Smooth muscle cell (in vitro differentiated cells): Measurements from ENCODE around the gene SLC9A3. TPM values are rescaled to one million over a fixed set of nuclear protein-coding genes. Genes with fewer than 3 reads are reported as not detected.
A peak's percentile ranks its signal among the peaks of the same experiment; 100 is the strongest.

ENCODE experiments used
- DNase-seq: peaks from one replicate; lab custom pipeline; 2025; ENCODE audit not compliant: unreplicated experiment; lab: John Stamatoyannopoulos, UW
- H2AFZ ChIP-seq: fragments of 200-600 bp; sonication (generic); 2 replicates; pipeline ENCODE4 v1.6.0; 2016; ENCODE audit warnings: antibody characterized with exemption, low read depth, mild to moderate bottlenecking
- H3F3A ChIP-seq: fragments of 200-600 bp; sonication (generic); 2 replicates; pipeline ENCODE4 v1.6.0; 2017; ENCODE audit warnings: antibody characterized with exemption, low read depth
- H3K27ac ChIP-seq: fragments of 200-600 bp; sonication (generic); 2 replicates; pipeline ENCODE4 v1.5.1; 2016; ENCODE audit warnings: low read depth, mild to moderate bottlenecking
- H3K27me3 ChIP-seq: fragments of 200-600 bp; sonication (generic); 2 replicates; pipeline ENCODE4 v1.6.1; 2016; ENCODE audit warnings: low read depth, mild to moderate bottlenecking
- H3K36me3 ChIP-seq: fragments of 200-600 bp; sonication (generic); 2 replicates; pipeline ENCODE4 v1.5.1; 2016; ENCODE audit warnings: low read depth
- H3K4me1 ChIP-seq: fragments of 200-600 bp; sonication (generic); 2 replicates; pipeline ENCODE4 v1.5.1; 2016; ENCODE audit warnings: low read depth
- H3K4me2 ChIP-seq: fragments of 200-600 bp; sonication (generic); 2 replicates; pipeline ENCODE4 v1.6.0; 2016; ENCODE audit warnings: mild to moderate bottlenecking
- H3K4me3 ChIP-seq: fragments of 200-600 bp; sonication (generic); 2 replicates; pipeline ENCODE4 v1.5.1; 2016; ENCODE audit warnings: mild to moderate bottlenecking
- H3K79me2 ChIP-seq: fragments of 200-600 bp; sonication (generic); 2 replicates; pipeline ENCODE4 v1.6.0; 2016; ENCODE audit warnings: low read depth, mild to moderate bottlenecking
- H3K9ac ChIP-seq: fragments of 200-600 bp; sonication (generic); 2 replicates; pipeline ENCODE4 v1.6.0; 2016; ENCODE audit warnings: low read depth
- H3K9me3 ChIP-seq: fragments of 200-600 bp; sonication (generic); replicated peaks from 2 replicates; pipeline ENCODE4 v1.5.1; 2016; ENCODE audit warnings: low read depth
- H4K20me1 ChIP-seq: fragments of 200-600 bp; sonication (generic); 2 replicates; pipeline ENCODE4 v1.6.0; 2016; ENCODE audit warnings: low read depth
- CTCF ChIP-seq: fragments of 200-600 bp; sonication (generic); IDR thresholded peaks from 2 replicates; pipeline ENCODE4 v1.5.1; 2017; ENCODE audit warnings: borderline replicate concordance, mild to moderate bottlenecking, antibody characterized with exemption; ENCODE audit not compliant: insufficient read depth, poor library complexity, severe bottlenecking
- WGBS: methylation state at CpG from one replicate; pipeline ENCODE4 v1.1.7; 2016; ENCODE audit warnings: low lambda C conversion rate; 5-methylcytosine and 5-hydroxymethylcytosine counted together
- polyA plus RNA-seq: library from polyadenylated mRNA; unstranded; fragments of >200 nt; fragmentation: Nextera tagmentation; extraction: Ambion mirVana; gene quantifications from 2 replicates; pipeline ENCODE4 v1.2.1, GENCODE V29; 2016
- total RNA-seq: library from RNA; depleted of rRNA; stranded (reverse); fragments of >200 nt; gene quantifications from 2 replicates; pipeline ENCODE4 v1.2.3, GENCODE V29; 2014

Gene SLC9A3
- total and polyA plus RNA-seq, 2 experiments from 2014 or later = 1.1 to 1.8 TPM

GRCh38 chr5:437281-437771, 86.9 kb downstream of the SLC9A3 start:
- Histone ChIP-seq H3K27ac (no peak overlapping the region), H3K36me3 (no peaks in the 10 kb centered on the region), H3K4me2 (no peak overlapping the region), H4K20me1 (no peaks in the 10 kb centered on the region), H3K4me1 (peaks cover 6% of the 10 kb centered on the region), H3K79me2 (peaks cover 8% of the 10 kb centered on the region), H3K4me3 (no peak overlapping the region), H2AFZ (no peak overlapping the region), H3K27me3 (no peaks in the 10 kb centered on the region), H3K9me3 (no peaks in the 10 kb centered on the region), H3K9ac (no peak overlapping the region), H3F3A (peaks cover 3% of the 10 kb centered on the region)
- WGBS = 39% methylated on average over 18 of the region's 18 CpGs
- no peak for DNase-seq
- no peak for TF ChIP-seq CTCF

- H3K27me3 ChIP-seq = no peaks in the 10 kb centered on the region
- H3K9me3 ChIP-seq = no peaks in the 10 kb centered on the region
- no peak overlapping the region for H3K4me3 ChIP-seq
- no peak for DNase-seq
- no peaks in the 10 kb centered on the region for H3K36me3 ChIP-seq
- no peak overlapping the region for H2AFZ ChIP-seq
- H3K9ac ChIP-seq = no peak overlapping the region
- no peaks in the 10 kb centered on the region for H3K4me1 ChIP-seq
- H3K79me2 ChIP-seq = peaks cover 1% of the 10 kb centered on the region
- TF ChIP-seq CTCF = no peak
- peaks cover 3% of the 10 kb centered on the region for H3F3A ChIP-seq
- H4K20me1 ChIP-seq = no peaks in the 10 kb centered on the region
- H3K4me2 ChIP-seq = no peak overlapping the region
- WGBS = 73% methylated on average over 5 of the region's 5 CpGs
- no peak overlapping the region for H3K27ac ChIP-seq
These were observed 87.6 kb downstream of the SLC9A3 start for GRCh38 chr5:436641-436975.

GRCh38 chr5:435961-436640, 88.1 kb downstream of the SLC9A3 start:
- Histone ChIP-seq H3K9ac (no peak overlapping the region), H3K4me1 (no peaks in the 10 kb centered on the region), H3F3A (peaks cover 3% of the 10 kb centered on the region), H3K4me3 (no peak overlapping the region), H3K79me2 (no peaks in the 10 kb centered on the region), H4K20me1 (no peaks in the 10 kb centered on the region), H3K9me3 (no peaks in the 10 kb centered on the region), H3K27me3 (no peaks in the 10 kb centered on the region), H3K27ac (no peak overlapping the region), H2AFZ (no peak overlapping the region), H3K4me2 (no peak overlapping the region), H3K36me3 (no peaks in the 10 kb centered on the region)
- peak; percentile 20 for TF ChIP-seq CTCF
- 88% methylated on average over 18 of the region's 18 CpGs for WGBS
- no peak for DNase-seq
